Measurements from ENCODE around the gene TTC33.

GRCh38 chr5:40681363-40682153 is 74.2 kb downstream of the TTC33 start:
- TF ChIP-seq POLR2AphosphoS5 (IDR thresholded peaks at IDR 0.05) (peak; percentile 70 to 74 (median 73)), CTCF (IDR thresholded peaks at IDR 0.05 in 8 of 11, conservative IDR thresholded peaks at IDR 0.05 in 3 of 11) (peak in 1 of 11 experiments; percentile 9), POLR2A (IDR thresholded peaks at IDR 0.05) (no peak)

Measured in spleen (tissue), 7 donors.